ENCODE data around the gene CNTN4.

DNA sequence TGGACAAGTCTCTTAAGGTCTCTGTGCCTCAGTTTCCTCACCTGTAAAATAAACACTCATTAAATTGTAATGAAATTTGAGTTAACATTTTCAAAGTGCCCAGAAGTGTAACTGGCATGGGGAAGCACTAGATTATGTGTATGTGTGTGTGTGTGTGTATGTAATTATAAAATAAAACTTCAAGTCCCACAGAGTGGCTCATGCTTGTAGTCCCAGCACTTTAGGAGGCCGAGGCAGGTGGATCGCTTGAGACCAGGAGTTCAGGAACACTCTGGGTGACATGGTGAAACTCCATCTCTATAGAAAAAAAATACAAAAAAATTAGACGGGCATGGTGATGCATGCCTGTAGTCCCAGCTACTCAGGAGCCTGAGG is 608.2 kb downstream of the CNTN4 start:
- TF ChIP-seq, protein P1, sequence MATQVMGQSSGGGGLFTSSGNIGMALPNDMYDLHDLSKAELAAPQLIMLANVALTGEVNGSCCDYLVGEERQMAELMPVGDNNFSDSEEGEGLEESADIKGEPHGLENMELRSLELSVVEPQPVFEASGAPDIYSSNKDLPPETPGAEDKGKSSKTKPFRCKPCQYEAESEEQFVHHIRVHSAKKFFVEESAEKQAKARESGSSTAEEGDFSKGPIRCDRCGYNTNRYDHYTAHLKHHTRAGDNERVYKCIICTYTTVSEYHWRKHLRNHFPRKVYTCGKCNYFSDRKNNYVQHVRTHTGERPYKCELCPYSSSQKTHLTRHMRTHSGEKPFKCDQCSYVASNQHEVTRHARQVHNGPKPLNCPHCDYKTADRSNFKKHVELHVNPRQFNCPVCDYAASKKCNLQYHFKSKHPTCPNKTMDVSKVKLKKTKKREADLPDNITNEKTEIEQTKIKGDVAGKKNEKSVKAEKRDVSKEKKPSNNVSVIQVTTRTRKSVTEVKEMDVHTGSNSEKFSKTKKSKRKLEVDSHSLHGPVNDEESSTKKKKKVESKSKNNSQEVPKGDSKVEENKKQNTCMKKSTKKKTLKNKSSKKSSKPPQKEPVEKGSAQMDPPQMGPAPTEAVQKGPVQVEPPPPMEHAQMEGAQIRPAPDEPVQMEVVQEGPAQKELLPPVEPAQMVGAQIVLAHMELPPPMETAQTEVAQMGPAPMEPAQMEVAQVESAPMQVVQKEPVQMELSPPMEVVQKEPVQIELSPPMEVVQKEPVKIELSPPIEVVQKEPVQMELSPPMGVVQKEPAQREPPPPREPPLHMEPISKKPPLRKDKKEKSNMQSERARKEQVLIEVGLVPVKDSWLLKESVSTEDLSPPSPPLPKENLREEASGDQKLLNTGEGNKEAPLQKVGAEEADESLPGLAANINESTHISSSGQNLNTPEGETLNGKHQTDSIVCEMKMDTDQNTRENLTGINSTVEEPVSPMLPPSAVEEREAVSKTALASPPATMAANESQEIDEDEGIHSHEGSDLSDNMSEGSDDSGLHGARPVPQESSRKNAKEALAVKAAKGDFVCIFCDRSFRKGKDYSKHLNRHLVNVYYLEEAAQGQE (IDR thresholded peaks at IDR 0.05; ENCODE audit: insufficient replicate concordance, low read depth), result no peak
- TF ChIP-seq, protein P2, sequence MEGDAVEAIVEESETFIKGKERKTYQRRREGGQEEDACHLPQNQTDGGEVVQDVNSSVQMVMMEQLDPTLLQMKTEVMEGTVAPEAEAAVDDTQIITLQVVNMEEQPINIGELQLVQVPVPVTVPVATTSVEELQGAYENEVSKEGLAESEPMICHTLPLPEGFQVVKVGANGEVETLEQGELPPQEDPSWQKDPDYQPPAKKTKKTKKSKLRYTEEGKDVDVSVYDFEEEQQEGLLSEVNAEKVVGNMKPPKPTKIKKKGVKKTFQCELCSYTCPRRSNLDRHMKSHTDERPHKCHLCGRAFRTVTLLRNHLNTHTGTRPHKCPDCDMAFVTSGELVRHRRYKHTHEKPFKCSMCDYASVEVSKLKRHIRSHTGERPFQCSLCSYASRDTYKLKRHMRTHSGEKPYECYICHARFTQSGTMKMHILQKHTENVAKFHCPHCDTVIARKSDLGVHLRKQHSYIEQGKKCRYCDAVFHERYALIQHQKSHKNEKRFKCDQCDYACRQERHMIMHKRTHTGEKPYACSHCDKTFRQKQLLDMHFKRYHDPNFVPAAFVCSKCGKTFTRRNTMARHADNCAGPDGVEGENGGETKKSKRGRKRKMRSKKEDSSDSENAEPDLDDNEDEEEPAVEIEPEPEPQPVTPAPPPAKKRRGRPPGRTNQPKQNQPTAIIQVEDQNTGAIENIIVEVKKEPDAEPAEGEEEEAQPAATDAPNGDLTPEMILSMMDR (IDR thresholded peaks at IDR 0.05; ENCODE audit: insufficient read depth, low read length), result no peak
- TF ChIP-seq SPI1 (IDR thresholded peaks at IDR 0.05; ENCODE audit: borderline replicate concordance, low read depth) (no peak), POLR2AphosphoS5 (IDR thresholded peaks at IDR 0.05; ENCODE audit: low read depth) (no peak), GABPA (IDR thresholded peaks at IDR 0.05; ENCODE audit: low read depth) (no peak)
